Endothelial cell of umbilical vein (primary cell): ENCODE data around the gene RP9. TPM values are rescaled to one million over a fixed set of nuclear protein-coding genes. Genes with fewer than 3 reads are reported as not detected.

ENCODE experiments used
- BruUV-seq: library from RNA; stranded (reverse); fragments of 400-500 nt; replicated peaks from 2 replicates; lab custom pipeline; 2021; lab: Mats Ljungman, UMichigan
- CTCF ChIA-PET: fragments of 300-600, 350-600 bp; sonication (Branson Sonifier 250); formaldehyde crosslinking; loops from one replicate; lab custom pipeline; 2021; ENCODE audit warnings: antibody characterized with exemption, inconsistent platforms; lab: Charles Lee
- POLR2A ChIA-PET: fragments of 300-600, 350-600 bp; sonication (Branson Sonifier 250); formaldehyde crosslinking; loops from one replicate; lab custom pipeline; 2021; ENCODE audit warnings: antibody characterized with exemption, inconsistent platforms; lab: Charles Lee
- DNase-seq: peaks from one replicate; pipeline ENCODE4 v3.0.0-alpha.2; 2011; ENCODE audit warnings: low read depth, low spot score
- FAIRE-seq: peaks from 2 replicates; lab custom pipeline; 2011; peaks lifted over from hg19 to GRCh38; lab: Jason Lieb, UNC
- H2AFZ ChIP-seq: 2 replicates; pipeline ENCODE4 v1.6.0; 2012; ENCODE audit warnings: low read depth, low read length, control low read depth, inconsistent platforms
- H3K27ac ChIP-seq: 2 replicates; pipeline ENCODE4 v1.5.1; 2011; ENCODE audit warnings: low read depth, mild to moderate bottlenecking, control low read depth, low read length, moderate library complexity; ENCODE audit not compliant: insufficient read depth
- H3K27me3 ChIP-seq, 2 experiments: 2 replicates each; pipeline versions ENCODE4 v1.6.0 to v1.6.1; 2011; ENCODE audit warnings: low read length in 2 of 2, mixed read lengths in 1 of 2; ENCODE audit not compliant: control insufficient read depth in 2 of 2, insufficient read depth in 2 of 2
- H3K36me3 ChIP-seq, 2 experiments: 2 replicates in 1 of 2; 3 replicates in 1 of 2; pipeline ENCODE4 v1.5.1; 2011; ENCODE audit warnings: low read length in 2 of 2, mild to moderate bottlenecking in 1 of 2, moderate library complexity in 1 of 2; ENCODE audit not compliant: control insufficient read depth in 2 of 2, insufficient read depth in 2 of 2; ENCODE audit errors: extremely low read depth in 1 of 2
- H3K4me1 ChIP-seq: 3 replicates; pipeline ENCODE4 v1.5.1; 2011; ENCODE audit warnings: mild to moderate bottlenecking, low read length; ENCODE audit not compliant: control insufficient read depth, insufficient read depth; ENCODE audit errors: extremely low read depth
- H3K4me2 ChIP-seq: 2 replicates; pipeline ENCODE4 v1.6.1; 2011; ENCODE audit warnings: low read length, control low read depth, mixed read lengths; ENCODE audit not compliant: insufficient read depth
- H3K4me3 ChIP-seq, 3 experiments: fragments of 200-600 bp in 1 of 3; sonication (generic), shearing (Covaris generic) in 1 of 3; replicated peaks in 1 of 3; 2 replicates each; pipeline ENCODE4 v1.5.1; 2011 to 2016; ENCODE audit warnings: control low read depth in 3 of 3, low read length in 3 of 3, mild to moderate bottlenecking in 2 of 3, inconsistent platforms in 1 of 3, low read depth in 1 of 3, moderate library complexity in 1 of 3; ENCODE audit not compliant: insufficient read depth in 1 of 3
- H3K79me2 ChIP-seq: 2 replicates; pipeline ENCODE4 v1.6.0; 2012; ENCODE audit warnings: low read length, inconsistent platforms; ENCODE audit not compliant: control insufficient read depth, insufficient read depth
- H3K9ac ChIP-seq: replicated peaks from 2 replicates; pipeline ENCODE3; 2011; ENCODE audit warnings: low read length, control low read depth; ENCODE audit not compliant: insufficient read depth; ENCODE audit errors: extremely low read depth
- H3K9me1 ChIP-seq: replicated peaks from 3 replicates; pipeline ENCODE4 v1.6.0; 2011; ENCODE audit warnings: mild to moderate bottlenecking, low read length; ENCODE audit not compliant: control insufficient read depth, insufficient read depth; ENCODE audit errors: extremely low read depth
- H3K9me3 ChIP-seq: replicated peaks from 2 replicates; pipeline ENCODE4 v1.5.1; 2012; ENCODE audit warnings: low read length, inconsistent platforms; ENCODE audit not compliant: control insufficient read depth, insufficient read depth
- H4K20me1 ChIP-seq: replicated peaks from 2 replicates; pipeline ENCODE3; 2011; ENCODE audit warnings: mild to moderate bottlenecking, low read length; ENCODE audit not compliant: control insufficient read depth, insufficient read depth; ENCODE audit errors: extremely low read depth
- EZH2 ChIP-seq: IDR thresholded peaks from 2 replicates; pipeline ENCODE4 v1.6.1; 2012; ENCODE audit warnings: borderline replicate concordance, low read depth, mild to moderate bottlenecking, moderate library complexity, low read length, inconsistent platforms; ENCODE audit not compliant: severe bottlenecking
- FOS ChIP-seq: IDR thresholded peaks from 2 replicates; pipeline ENCODE4 v1.6.1; 2011; ENCODE audit warnings: mild to moderate bottlenecking, low read length, moderate library complexity, borderline replicate concordance; ENCODE audit not compliant: insufficient read depth
- GATA2 ChIP-seq: IDR thresholded peaks from 2 replicates; pipeline ENCODE4 v1.7.0; 2011; ENCODE audit warnings: low read depth, mild to moderate bottlenecking, moderate library complexity, mixed read lengths, low read length; ENCODE audit not compliant: insufficient read length, insufficient read depth
- JUN ChIP-seq: IDR thresholded peaks from 2 replicates; pipeline ENCODE4 v1.6.1; 2011; ENCODE audit warnings: borderline replicate concordance, low read depth; ENCODE audit not compliant: insufficient read length, insufficient read depth
- MYC ChIP-seq: IDR thresholded peaks from one replicate; pipeline ENCODE4 v1.6.1; 2011; ENCODE audit warnings: mild to moderate bottlenecking, low read depth, low read length
- POLR2A ChIP-seq: IDR thresholded peaks from 2 replicates; pipeline ENCODE4 v1.6.1; 2012; ENCODE audit warnings: low read depth, mild to moderate bottlenecking, control low read depth, low read length
- POLR2AphosphoS5 ChIP-seq: IDR thresholded peaks from 2 replicates; pipeline ENCODE4 v1.6.1; 2012; ENCODE audit warnings: low read depth, mild to moderate bottlenecking, control low read depth, low read length, moderate library complexity; ENCODE audit not compliant: insufficient read depth
- dilution Hi-C: fragments of 300-500 bp; cut with MboI; formaldehyde crosslinking; loops from one replicate; pipeline ENCODE4 v1.15.0; 2019; ENCODE audit warnings: low sequenced_read_pairs; ENCODE audit not compliant: extremely low pct_ligation_motif_present
- intact Hi-C: fragments of 100-400 bp; cut with micrococcal nuclease; formaldehyde crosslinking; loops from one replicate; pipeline ENCODE4 v1.10.0; 2022
- polyA plus RNA-seq, 4 experiments: library from polyadenylated mRNA; depleted of rRNA in 3 of 4; stranded (reverse) in 3 of 4; unstranded in 1 of 4; fragments of >200 nt; gene quantifications; 2 replicates each; pipeline versions ENCODE4 v1.2.1 to v1.2.3, GENCODE V29; 2011 to 2012; ENCODE audit warnings: missing spikeins in 1 of 4
- total RNA-seq: library from RNA; stranded (reverse); gene quantifications from 2 replicates; pipeline ENCODE4 v1.2.3, GENCODE V29; 2021
- TF ChIP-seq, protein P1 (sequence below), 2 donors: IDR thresholded peaks; 1 replicate in 1 of 2; 2 replicates in 1 of 2; pipeline ENCODE4 v1.5.1; 2011; ENCODE audit warnings: low read length in 2 of 2, mild to moderate bottlenecking in 2 of 2, moderate library complexity in 2 of 2, control low read depth in 1 of 2, inconsistent platforms in 1 of 2, low read depth in 1 of 2; ENCODE audit not compliant: insufficient read depth in 1 of 2; ENCODE audit errors: extremely low read depth in 1 of 2
- TF ChIP-seq, protein P2 (sequence below): IDR thresholded peaks from 2 replicates; pipeline ENCODE4 v1.6.1; 2011; ENCODE audit not compliant: insufficient read depth, insufficient read length

Gene RP9
- total and polyA plus RNA-seq, 2 donors (not counting 3 experiments of a cell fraction or from before 2014, with no cell fraction given), result 16.0 to 18.5 TPM

DNA sequence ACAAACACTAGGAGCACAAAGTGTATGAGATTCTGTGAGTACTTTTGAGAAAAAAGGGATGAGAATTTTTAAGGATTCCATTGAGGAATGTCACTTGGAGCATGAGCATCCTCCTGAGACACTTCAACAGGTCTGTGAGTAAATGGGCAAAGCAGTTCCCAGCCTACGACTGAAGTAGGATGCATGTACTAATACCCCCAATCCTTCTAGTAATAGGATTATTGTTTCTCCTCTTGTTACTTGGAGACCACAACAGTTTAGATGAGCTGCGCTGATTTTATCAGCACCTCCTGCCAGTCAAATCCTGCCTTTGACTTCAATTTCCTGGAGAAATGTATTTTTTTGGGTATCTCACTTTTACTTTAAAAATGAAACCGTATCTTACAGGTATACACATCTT, 21.0 kb upstream of the RP9 start:
- Histone ChIP-seq H3K4me3 (peak overlapping the region; percentile 48 to 85 (median 71)), H3K4me2 (peak overlapping the region; percentile 89), H3K36me3 (no peaks in the 10 kb centered on the region), H3K9me3 (no peaks in the 10 kb centered on the region), H3K9me1 (no peaks in the 10 kb centered on the region), H4K20me1 (no peaks in the 10 kb centered on the region), H3K9ac (no peak overlapping the region), H3K27me3 (no peaks in the 10 kb centered on the region), H2AFZ (peak overlapping the region; percentile 1), H3K4me1 (peaks cover 8% of the 10 kb centered on the region), H3K79me2 (no peaks in the 10 kb centered on the region), H3K27ac (no peak overlapping the region)
- TF ChIP-seq, protein P1, sequence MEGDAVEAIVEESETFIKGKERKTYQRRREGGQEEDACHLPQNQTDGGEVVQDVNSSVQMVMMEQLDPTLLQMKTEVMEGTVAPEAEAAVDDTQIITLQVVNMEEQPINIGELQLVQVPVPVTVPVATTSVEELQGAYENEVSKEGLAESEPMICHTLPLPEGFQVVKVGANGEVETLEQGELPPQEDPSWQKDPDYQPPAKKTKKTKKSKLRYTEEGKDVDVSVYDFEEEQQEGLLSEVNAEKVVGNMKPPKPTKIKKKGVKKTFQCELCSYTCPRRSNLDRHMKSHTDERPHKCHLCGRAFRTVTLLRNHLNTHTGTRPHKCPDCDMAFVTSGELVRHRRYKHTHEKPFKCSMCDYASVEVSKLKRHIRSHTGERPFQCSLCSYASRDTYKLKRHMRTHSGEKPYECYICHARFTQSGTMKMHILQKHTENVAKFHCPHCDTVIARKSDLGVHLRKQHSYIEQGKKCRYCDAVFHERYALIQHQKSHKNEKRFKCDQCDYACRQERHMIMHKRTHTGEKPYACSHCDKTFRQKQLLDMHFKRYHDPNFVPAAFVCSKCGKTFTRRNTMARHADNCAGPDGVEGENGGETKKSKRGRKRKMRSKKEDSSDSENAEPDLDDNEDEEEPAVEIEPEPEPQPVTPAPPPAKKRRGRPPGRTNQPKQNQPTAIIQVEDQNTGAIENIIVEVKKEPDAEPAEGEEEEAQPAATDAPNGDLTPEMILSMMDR (IDR thresholded peaks at IDR 0.05; ENCODE audit: extremely low read depth in 1 of 2, insufficient read depth in 1 of 2, low read depth in 1 of 2, low read length in 2 of 2), result no peak
- no peak for TF ChIP-seq GATA2
- no peak for TF ChIP-seq POLR2AphosphoS5
- TF ChIP-seq EZH2, result no peak
- no peak for TF ChIP-seq FOS
- TF ChIP-seq POLR2A, result no peak
- TF ChIP-seq, protein P2, sequence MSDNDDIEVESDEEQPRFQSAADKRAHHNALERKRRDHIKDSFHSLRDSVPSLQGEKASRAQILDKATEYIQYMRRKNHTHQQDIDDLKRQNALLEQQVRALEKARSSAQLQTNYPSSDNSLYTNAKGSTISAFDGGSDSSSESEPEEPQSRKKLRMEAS, result no peak
- no peak for TF ChIP-seq MYC
- no peak for TF ChIP-seq JUN
- CTCF ChIA-PET, result interaction anchor here (0.8 to 1.0 kb wide), 2 partner anchors 20 to 22 kb away, joined by 3 to 4 read pairs; no protein-coding TSS in a partner anchor
- intact Hi-C loops (loop anchor here (2.0 kb wide), 1 partner anchor 595 kb away; no protein-coding TSS in a partner anchor), dilution Hi-C loops (no loop called here)
- BruUV-seq, result TSS peak; percentile 23
- DNase-seq (peak; percentile 9), FAIRE-seq (no peak)
- POLR2A ChIA-PET, result no interaction called here
